H1 (cell line): ENCODE results near the gene TRIML2. TPM values are rescaled to one million over a fixed set of nuclear protein-coding genes. Genes with fewer than 3 reads are reported as not detected.

Experiments
- CTCF ChIA-PET: fragments of 300-600 bp; sonication (Branson Sonifier 250); formaldehyde crosslinking; loops from one replicate; lab custom pipeline; 2021; ENCODE audit not compliant: partially characterized antibody; lab: Charles Lee
- POLR2A ChIA-PET: fragments of 300-600 bp; sonication (Branson Sonifier 250); formaldehyde crosslinking; loops from one replicate; lab custom pipeline; 2021; ENCODE audit warnings: inconsistent platforms; ENCODE audit not compliant: partially characterized antibody; lab: Charles Lee
- DNase-seq, 2 experiments: peaks; one replicate each; pipeline versions ENCODE4 v3.0.0 to v3.0.0-alpha.2; 2010 to 2022; ENCODE audit warnings: low spot score in 2 of 2, low read depth in 1 of 2, mixed read lengths in 1 of 2
- FAIRE-seq: peaks from 2 replicates; lab custom pipeline; 2011; peaks lifted over from hg19 to GRCh38; lab: Jason Lieb, UNC
- H2AFZ ChIP-seq: 2 replicates; pipeline ENCODE4 v1.8.1; 2012; ENCODE audit warnings: low read length, inconsistent platforms
- H2AK5ac ChIP-seq: 2 replicates; pipeline ENCODE4 v1.6.1; 2013; ENCODE audit warnings: low read depth, low read length
- H2BK120ac ChIP-seq: replicated peaks from 2 replicates; pipeline ENCODE3; 2013; ENCODE audit warnings: low read depth, low read length, inconsistent platforms
- H2BK12ac ChIP-seq: 2 replicates; pipeline ENCODE4 v1.6.1; 2013; ENCODE audit warnings: low read depth, low read length
- H2BK15ac ChIP-seq: 2 replicates; pipeline ENCODE4 v1.6.1; 2013; ENCODE audit warnings: low read length
- H2BK20ac ChIP-seq: 2 replicates; pipeline ENCODE4 v1.6.1; 2013; ENCODE audit warnings: low read length
- H2BK5ac ChIP-seq: 2 replicates; pipeline ENCODE4 v1.6.1; 2013; ENCODE audit warnings: low read depth, low read length
- H3K14ac ChIP-seq: 2 replicates; pipeline ENCODE4 v1.6.1; 2013; ENCODE audit warnings: inconsistent platforms; ENCODE audit not compliant: insufficient read length
- H3K18ac ChIP-seq: 2 replicates; pipeline ENCODE4 v1.6.1; 2013; ENCODE audit warnings: low read length; ENCODE audit errors: extremely low read depth
- H3K23ac ChIP-seq: 2 replicates; pipeline ENCODE4 v1.6.1; 2013; ENCODE audit warnings: inconsistent platforms; ENCODE audit not compliant: insufficient read length
- H3K23me2 ChIP-seq: 2 replicates; pipeline ENCODE4 v1.6.1; 2013; ENCODE audit warnings: low read depth, low read length
- H3K27ac ChIP-seq: 2 replicates; pipeline ENCODE4 v1.6.1; 2011; ENCODE audit warnings: low read depth, low read length, inconsistent platforms
- H3K27me3 ChIP-seq, 4 experiments: replicated peaks in 1 of 4; 1 replicate in 1 of 4; 2 replicates in 3 of 4; pipeline versions ENCODE4 v1.6.1 to v1.8.1; 2011 to 2013; ENCODE audit warnings: low read length in 3 of 4, mild to moderate bottlenecking in 3 of 4, inconsistent platforms in 2 of 4, mixed read lengths in 2 of 4, moderate library complexity in 1 of 4; ENCODE audit not compliant: control insufficient read depth in 3 of 4, insufficient read depth in 3 of 4; ENCODE audit errors: extremely low read depth in 1 of 4
- H3K36me3 ChIP-seq, 4 experiments: 2 replicates each; pipeline versions ENCODE4 v1.6.1 to v1.8.1; 2011 to 2013; ENCODE audit warnings: mild to moderate bottlenecking in 4 of 4, low read length in 3 of 4, moderate library complexity in 2 of 4, control low read depth in 1 of 4, inconsistent platforms in 1 of 4; ENCODE audit not compliant: insufficient read depth in 4 of 4, control insufficient read depth in 2 of 4
- H3K4ac ChIP-seq: replicated peaks from 2 replicates; pipeline ENCODE3; 2013; ENCODE audit warnings: low read length, low read depth, mixed read lengths, inconsistent platforms; ENCODE audit not compliant: insufficient read length
- H3K4me1 ChIP-seq, 4 experiments: replicated peaks in 1 of 4; 1 replicate in 1 of 4; 2 replicates in 3 of 4; pipeline versions ENCODE4 v1.6.1 to v1.8.1; 2011 to 2013; ENCODE audit warnings: low read length in 3 of 4, inconsistent platforms in 2 of 4, mixed read lengths in 1 of 4; ENCODE audit not compliant: insufficient read depth in 4 of 4, control insufficient read depth in 3 of 4
- H3K4me2 ChIP-seq, 2 experiments: 2 replicates each; pipeline versions ENCODE4 v1.6.1 to v1.8.1; 2011 to 2013; ENCODE audit warnings: low read depth in 2 of 2, low read length in 2 of 2, control low read depth in 1 of 2, inconsistent platforms in 1 of 2, mild to moderate bottlenecking in 1 of 2; ENCODE audit not compliant: insufficient read depth in 1 of 2
- H3K4me3 ChIP-seq, 4 experiments: fragments of 200-600, 300-600 bp in 1 of 4; sonication (generic), shearing (Covaris generic), sonication (Bioruptor Twin) in 1 of 4; 2 replicates each; pipeline versions ENCODE4 v1.5.1 to v1.8.1; 2011 to 2016; ENCODE audit warnings: low read length in 4 of 4, low read depth in 3 of 4, control low read depth in 2 of 4, inconsistent platforms in 2 of 4, mild to moderate bottlenecking in 2 of 4, mixed read lengths in 1 of 4, moderate library complexity in 1 of 4; ENCODE audit not compliant: insufficient read depth in 2 of 4; ENCODE audit errors: extremely low read depth in 1 of 4
- H3K56ac ChIP-seq: replicated peaks from 2 replicates; pipeline ENCODE3; 2013; ENCODE audit warnings: low read depth, mild to moderate bottlenecking, mixed read lengths, low read length, inconsistent platforms; ENCODE audit not compliant: insufficient read length
- H3K79me1 ChIP-seq: 2 replicates; pipeline ENCODE4 v1.6.1; 2013; ENCODE audit warnings: low read depth, low read length, control low read depth
- H3K79me2 ChIP-seq, 2 experiments: 2 replicates each; pipeline versions ENCODE4 v1.6.1 to v1.8.1; 2012 to 2013; ENCODE audit warnings: low read length in 2 of 2, mild to moderate bottlenecking in 2 of 2, inconsistent platforms in 1 of 2; ENCODE audit not compliant: insufficient read depth in 2 of 2, control insufficient read depth in 1 of 2
- H3K9ac ChIP-seq, 4 experiments: replicated peaks in 1 of 4; 1 replicate in 1 of 4; 2 replicates in 3 of 4; pipeline versions ENCODE4 v1.6.1 to v1.8.1; 2011 to 2013; ENCODE audit warnings: low read depth in 3 of 4, low read length in 3 of 4, control low read depth in 2 of 4, mild to moderate bottlenecking in 2 of 4, moderate library complexity in 2 of 4, inconsistent platforms in 1 of 4; ENCODE audit errors: extremely low read depth in 1 of 4
- H3K9me3 ChIP-seq, 2 experiments: 2 replicates each; pipeline versions ENCODE4 v1.6.1 to v1.8.1; 2012 to 2013; ENCODE audit warnings: mild to moderate bottlenecking in 2 of 2, moderate library complexity in 2 of 2, control low read depth in 1 of 2, inconsistent platforms in 1 of 2, low read depth in 1 of 2, low read length in 1 of 2, mixed read lengths in 1 of 2; ENCODE audit not compliant: insufficient read depth in 2 of 2
- H4K20me1 ChIP-seq, 2 experiments: replicated peaks in 1 of 2; 2 replicates each; pipeline versions ENCODE3 to v1.8.1; 2011 to 2013; ENCODE audit warnings: inconsistent platforms in 2 of 2, low read length in 2 of 2, mild to moderate bottlenecking in 1 of 2; ENCODE audit not compliant: insufficient read depth in 2 of 2, control insufficient read depth in 1 of 2
- H4K5ac ChIP-seq: 2 replicates; pipeline ENCODE4 v1.6.1; 2013; ENCODE audit warnings: low read length, low read depth, mixed read lengths, inconsistent platforms; ENCODE audit not compliant: insufficient read length
- H4K8ac ChIP-seq: 2 replicates; pipeline ENCODE4 v1.8.0; 2013; ENCODE audit warnings: mild to moderate bottlenecking, moderate library complexity, low read length, inconsistent platforms; ENCODE audit not compliant: insufficient read depth; ENCODE audit errors: extremely low read depth
- H4K91ac ChIP-seq: replicated peaks from 2 replicates; pipeline ENCODE3; 2013; ENCODE audit warnings: low read length, mixed read lengths, inconsistent platforms; ENCODE audit not compliant: insufficient read length
- CBX5 ChIP-seq: fragments of 300-800, 300-1000 bp; sonication (generic); IDR thresholded peaks from 2 replicates; pipeline ENCODE4 v1.7.1; 2016; ENCODE audit warnings: antibody characterized with exemption, low read length, low read depth
- GABPA ChIP-seq: IDR thresholded peaks from 2 replicates; pipeline ENCODE4 v1.6.1; 2011; ENCODE audit warnings: mild to moderate bottlenecking, low read length, moderate library complexity, borderline replicate concordance; ENCODE audit not compliant: insufficient read depth
- PHF8 ChIP-seq: fragments of 200-600 bp; sonication (generic); conservative IDR thresholded peaks from 2 replicates; pipeline ENCODE4 v1.7.1; 2012; ENCODE audit warnings: low read depth, mild to moderate bottlenecking, inconsistent platforms, low read length, moderate library complexity
- SP4 ChIP-seq: IDR thresholded peaks from 2 replicates; pipeline ENCODE4 v1.6.1; 2012; ENCODE audit warnings: low read length, inconsistent platforms
- SRF ChIP-seq: IDR thresholded peaks from 2 replicates; pipeline ENCODE4 v1.6.1; 2011; ENCODE audit warnings: mild to moderate bottlenecking, low read depth, low read length, moderate library complexity
- WGBS, 2 experiments: shearing (Covaris generic) in 1 of 2; methylation state at CpG; one replicate each; pipeline versions ENCODE4 v1.1.6 to v1.1.7; 2013 to 2015; ENCODE audit warnings: low lambda C conversion rate in 2 of 2, mixed read lengths in 2 of 2, inconsistent platforms in 1 of 2, low coverage in 1 of 2, missing lambda C conversion rate in 1 of 2; ENCODE audit not compliant: insufficient replicate concordance in 2 of 2, insufficient coverage in 1 of 2, insufficient read length in 1 of 2; ENCODE audit errors: extremely low coverage in 1 of 2, missing lambda C conversion rate in 1 of 2; 5-methylcytosine and 5-hydroxymethylcytosine counted together
- polyA plus RNA-seq, 7 experiments: library from polyadenylated mRNA; depleted of rRNA in 3 of 7; stranded (reverse) in 5 of 7; unstranded in 2 of 7; fragments of >200 nt in 5 of 7; fragments of 200-250 nt in 2 of 7; gene quantifications; 1 replicate in 5 of 7; 2 replicates in 1 of 7; 4 replicates in 1 of 7; pipeline versions ENCODE4 v1.2.1 to v1.2.3, GENCODE V29; 2011 to 2013; ENCODE audit warnings: missing spikeins in 2 of 7, mixed read lengths in 2 of 7
- total RNA-seq: library from RNA; stranded (reverse); fragmentation: NEBNext Ultra II Directional; extraction: Animal tissue kit (Norgen Biotek cat#: 25700); gene quantifications from 2 replicates; pipeline ENCODE4 v1.2.1, GENCODE V29; 2021
- TF ChIP-seq, protein P1 (sequence below): IDR thresholded peaks from 2 replicates; pipeline ENCODE4 v1.6.1; 2011; ENCODE audit warnings: low read depth, mild to moderate bottlenecking, low read length; ENCODE audit not compliant: insufficient read depth
- TF ChIP-seq, protein P2 (sequence below): IDR thresholded peaks from 2 replicates; pipeline ENCODE4 v1.6.1; 2011; ENCODE audit warnings: low read length, improper control_type of control experiment

The TRIML2 gene
- total and polyA plus RNA-seq, 2 of the 8 experiments (the other 6 are each of a cell fraction or from before 2014, with no cell fraction given) = 28.1 to 59.2 TPM

DNA sequence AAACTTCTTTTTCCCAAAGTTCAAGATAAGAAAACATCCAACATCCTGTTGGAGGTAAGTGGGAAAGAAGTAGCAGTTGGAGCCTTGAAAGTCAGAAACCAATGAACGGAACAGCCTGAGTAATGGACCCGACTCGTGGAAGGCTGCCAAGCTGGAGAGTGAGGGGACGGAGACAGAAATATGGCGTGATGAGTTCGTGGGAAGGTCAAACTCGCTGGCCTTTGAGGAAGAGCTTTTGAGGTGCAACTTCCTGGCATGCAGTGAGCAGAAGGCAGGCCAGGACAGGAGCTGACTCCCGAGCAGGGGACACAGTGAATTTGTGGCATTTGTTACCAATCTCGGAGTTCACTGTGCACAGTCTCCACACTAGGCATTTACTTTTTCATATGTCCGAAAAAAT is 28.8 kb upstream of the TRIML2 start:
- no peak overlapping the region for H3K23ac ChIP-seq
- H3K4me1 ChIP-seq = no peaks in the 10 kb centered on the region
- FAIRE-seq (no peak), DNase-seq (no peak)
- no peaks in the 10 kb centered on the region for H3K27me3 ChIP-seq
- H3K9ac ChIP-seq = no peak overlapping the region
- H3K4me3 ChIP-seq = no peak overlapping the region
- no peak overlapping the region for H3K14ac ChIP-seq
- H2AFZ ChIP-seq = 0 out of 2 replicates have a peak overlapping the region, but pooled peaks have one; percentile 67
- H3K4me2 ChIP-seq = no peak overlapping the region
- H3K18ac ChIP-seq = no peak overlapping the region
- no peaks in the 10 kb centered on the region for H4K20me1 ChIP-seq
- WGBS, 2 experiments = 91% methylated on average over 10 of the region's 10 CpGs; no CpG with 5 or more reads in 1 of the 2 experiments
- no peak overlapping the region for H4K5ac ChIP-seq
- no peaks in the 10 kb centered on the region for H3K79me2 ChIP-seq
- no peaks in the 10 kb centered on the region for H3K36me3 ChIP-seq
- no peak overlapping the region for H2BK20ac ChIP-seq
- H3K79me1 ChIP-seq = no peaks in the 10 kb centered on the region
- ChIA-PET CTCF (interaction anchor here (0.7 to 1.4 kb wide), 2 partner anchors 145 to 530 kb away, joined by 3 read pairs; no protein-coding TSS in a partner anchor), POLR2A (interaction anchor here (1.6 kb wide), 1 partner anchor 30 kb away, joined by 5 read pairs; no protein-coding TSS in a partner anchor)
- H2AK5ac ChIP-seq = no peak overlapping the region
- no peak overlapping the region for H2BK5ac ChIP-seq
- no peak overlapping the region for H2BK15ac ChIP-seq
- H4K8ac ChIP-seq = no peak overlapping the region
- H3K4ac ChIP-seq = no peak overlapping the region
- no peak overlapping the region for H2BK120ac ChIP-seq
- no peak overlapping the region for H4K91ac ChIP-seq
- no peak overlapping the region for H3K56ac ChIP-seq
- peaks cover 2% of the 10 kb centered on the region; the same call in 1 of the 2 replicates for H3K23me2 ChIP-seq
- H3K27ac ChIP-seq = no peak overlapping the region
- H2BK12ac ChIP-seq = no peak overlapping the region
- H3K9me3 ChIP-seq = no peaks in the 10 kb centered on the region
- TF ChIP-seq GABPA (no peak), SRF (no peak), CBX5 (no peak), PHF8 (no peak), SP4 (no peak)
- TF ChIP-seq, protein P1, sequence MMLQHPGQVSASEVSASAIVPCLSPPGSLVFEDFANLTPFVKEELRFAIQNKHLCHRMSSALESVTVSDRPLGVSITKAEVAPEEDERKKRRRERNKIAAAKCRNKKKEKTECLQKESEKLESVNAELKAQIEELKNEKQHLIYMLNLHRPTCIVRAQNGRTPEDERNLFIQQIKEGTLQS = no peak
- TF ChIP-seq, protein P2, sequence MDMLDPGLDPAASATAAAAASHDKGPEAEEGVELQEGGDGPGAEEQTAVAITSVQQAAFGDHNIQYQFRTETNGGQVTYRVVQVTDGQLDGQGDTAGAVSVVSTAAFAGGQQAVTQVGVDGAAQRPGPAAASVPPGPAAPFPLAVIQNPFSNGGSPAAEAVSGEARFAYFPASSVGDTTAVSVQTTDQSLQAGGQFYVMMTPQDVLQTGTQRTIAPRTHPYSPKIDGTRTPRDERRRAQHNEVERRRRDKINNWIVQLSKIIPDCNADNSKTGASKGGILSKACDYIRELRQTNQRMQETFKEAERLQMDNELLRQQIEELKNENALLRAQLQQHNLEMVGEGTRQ = no peak
